CD4-positive, CD25-positive, alpha-beta regulatory T cell (primary cell): Measurements from ENCODE around the gene NKIRAS2. TPM values are rescaled to one million over a fixed set of nuclear protein-coding genes. Genes with fewer than 3 reads are reported as not detected.
A peak's percentile ranks its signal among the peaks of the same experiment; 100 is the strongest.

Experiments
- ATAC-seq, 2 donors: fragments of 150-1000 bp; cut with Tn5 transposase; one replicate each; pipeline ENCODE4 v1.10.0; 2021; ENCODE audit warnings: low read depth in 2 of 2, moderate number of reproducible peaks in 2 of 2, moderate library complexity in 1 of 2
- DNase-seq, 3 donors: peaks; one replicate each; pipeline versions ENCODE4 v3.0.0 to v3.0.0-alpha.2; 2012 to 2022; ENCODE audit warnings: mixed read lengths in 1 of 3
- H3K27ac ChIP-seq: one replicate; pipeline ENCODE4 v1.7.0; 2013; ENCODE audit warnings: mild to moderate bottlenecking, low read length; ENCODE audit not compliant: insufficient read depth, poor library complexity, severe bottlenecking
- H3K27me3 ChIP-seq: one replicate; pipeline ENCODE4 v1.7.0; 2013; ENCODE audit warnings: low read length; ENCODE audit not compliant: control insufficient read depth, insufficient read depth
- H3K36me3 ChIP-seq: one replicate; pipeline ENCODE4 v1.7.0; 2013; ENCODE audit warnings: mild to moderate bottlenecking, low read length, moderate library complexity; ENCODE audit not compliant: control insufficient read depth, insufficient read depth
- H3K4me1 ChIP-seq: 2 replicates; pipeline ENCODE4 v1.7.0; 2013; ENCODE audit warnings: mild to moderate bottlenecking, low read length; ENCODE audit not compliant: insufficient read depth, control insufficient read depth, poor library complexity, severe bottlenecking
- H3K4me3 ChIP-seq: one replicate; pipeline ENCODE4 v1.7.0; 2013; ENCODE audit warnings: low read depth, mild to moderate bottlenecking, low read length, moderate library complexity
- H3K9me3 ChIP-seq, 2 experiments: 1 replicate in 1 of 2; 2 replicates in 1 of 2; pipeline ENCODE4 v1.7.0; 2013; ENCODE audit warnings: low read length in 2 of 2, mild to moderate bottlenecking in 1 of 2, moderate library complexity in 1 of 2; ENCODE audit not compliant: control insufficient read depth in 2 of 2
- H3K27ac Mint-ChIP-seq, 3 donors: one replicate each; pipeline ENCODE4 v1.8.0; 2020 to 2022; ENCODE audit warnings: mild to moderate bottlenecking in 3 of 3, mixed read lengths in 3 of 3, moderate library complexity in 2 of 3
- H3K27me3 Mint-ChIP-seq: one replicate; pipeline ENCODE4 v1.8.0; 2022; ENCODE audit warnings: mild to moderate bottlenecking, mixed read lengths
- H3K36me3 Mint-ChIP-seq: one replicate; pipeline ENCODE4 v1.8.0; 2020; ENCODE audit warnings: mixed read lengths
- H3K4me1 Mint-ChIP-seq, 4 donors: one replicate each; pipeline ENCODE4 v1.8.0; 2020 to 2022; ENCODE audit warnings: mixed read lengths in 4 of 4, mild to moderate bottlenecking in 1 of 4
- H3K4me3 Mint-ChIP-seq, 4 donors: one replicate each; pipeline ENCODE4 v1.8.0; 2020 to 2022; ENCODE audit warnings: mild to moderate bottlenecking in 4 of 4, mixed read lengths in 4 of 4, moderate library complexity in 3 of 4
- H3K9me3 Mint-ChIP-seq, 7 donors: one replicate each; pipeline ENCODE4 v1.8.0; 2020 to 2022; ENCODE audit warnings: mixed read lengths in 7 of 7, mild to moderate bottlenecking in 3 of 7, moderate library complexity in 2 of 7
- polyA plus RNA-seq, 4 donors: library from polyadenylated mRNA; unstranded; fragments of 300-500 nt; fragmentation: Illumina TruSeq; gene quantifications; one replicate each; pipeline ENCODE4 v1.2.3, GENCODE V29; 2021
- total RNA-seq: library from RNA; stranded (reverse); gene quantifications from one replicate; pipeline ENCODE4 v1.2.3, GENCODE V29; 2022

NKIRAS2 gene
- total and polyA plus RNA-seq, 5 donors from 2014 or later = 14.6 to 25.8 (median 22.5) TPM

- H3K9me3 ChIP-seq = no peaks in the 10 kb centered on the region
- H3K27ac ChIP-seq = no peak overlapping the region
- H3K4me3 ChIP-seq = no peak overlapping the region
- H3K27ac Mint-ChIP-seq = no peak overlapping the region
- no peaks in the 10 kb centered on the region for H3K4me1 ChIP-seq
- H3K4me1 Mint-ChIP-seq = no peaks in the 10 kb centered on the region
- no peak overlapping the region for H3K4me3 Mint-ChIP-seq
- H3K36me3 Mint-ChIP-seq = peaks cover 56% of the 10 kb centered on the region
- H3K9me3 Mint-ChIP-seq = no peaks in the 10 kb centered on the region
- no peak for ATAC-seq
- H3K27me3 Mint-ChIP-seq = no peaks in the 10 kb centered on the region
- H3K27me3 ChIP-seq = no peaks in the 10 kb centered on the region
- no peak for DNase-seq
- peaks cover 86% of the 10 kb centered on the region for H3K36me3 ChIP-seq
Measured at GRCh38 chr17:41987642-41988041, 32.2 kb upstream of the NKIRAS2 start.

- DNase-seq (no peak), ATAC-seq (no peak)
- Histone ChIP-seq H3K27ac (no peak overlapping the region), H3K9me3 (no peaks in the 10 kb centered on the region), H3K36me3 (peaks cover 87% of the 10 kb centered on the region), H3K4me1 (no peaks in the 10 kb centered on the region), H3K27me3 (no peaks in the 10 kb centered on the region), H3K4me3 (no peak overlapping the region)
- Mint-ChIP-seq H3K4me1 (no peaks in the 10 kb centered on the region), H3K27ac (no peak overlapping the region), H3K27me3 (no peaks in the 10 kb centered on the region), H3K9me3 (no peaks in the 10 kb centered on the region), H3K36me3 (peaks cover 59% of the 10 kb centered on the region), H3K4me3 (no peak overlapping the region)
Measured at GRCh38 chr17:41988418-41988817, 31.5 kb upstream of the NKIRAS2 start.

GRCh38 chr17:41989702-41990419 lies 30.0 kb upstream of the NKIRAS2 start:
- peak overlapping the region in 1 of 3 donors; percentile 26 for H3K27ac Mint-ChIP-seq

GRCh38 chr17:41992576-41992975 lies 27.3 kb upstream of the NKIRAS2 start:
- Histone ChIP-seq H3K9me3 (no peaks in the 10 kb centered on the region), H3K27me3 (no peaks in the 10 kb centered on the region), H3K27ac (no peak overlapping the region), H3K4me1 (no peaks in the 10 kb centered on the region), H3K36me3 (peaks cover 87% of the 10 kb centered on the region), H3K4me3 (no peak overlapping the region)
- Mint-ChIP-seq H3K9me3 (no peaks in the 10 kb centered on the region), H3K4me1 (peaks cover 0 to 2% (median 0%) of the 10 kb centered on the region in 4 donors), H3K4me3 (no peak overlapping the region), H3K36me3 (peaks cover 52% of the 10 kb centered on the region), H3K27ac (peak overlapping the region in 1 of 3 donors; percentile 64), H3K27me3 (no peaks in the 10 kb centered on the region)
- DNase-seq = no peak
- ATAC-seq = no peak

More at GRCh38 chr17:41989702-41990419, 30.0 kb upstream of the NKIRAS2 start:
- H3K9me3 ChIP-seq = no peaks in the 10 kb centered on the region
- no peaks in the 10 kb centered on the region for H3K27me3 ChIP-seq
- DNase-seq = no peak
- no peak overlapping the region for H3K27ac ChIP-seq
- H3K4me1 ChIP-seq = no peaks in the 10 kb centered on the region
- Mint-ChIP-seq H3K4me3 (no peak overlapping the region), H3K36me3 (peaks cover 56% of the 10 kb centered on the region), H3K27me3 (no peaks in the 10 kb centered on the region), H3K4me1 (no peaks in the 10 kb centered on the region), H3K9me3 (no peaks in the 10 kb centered on the region)
- ATAC-seq = no peak
- H3K36me3 ChIP-seq = peaks cover 84% of the 10 kb centered on the region
- H3K4me3 ChIP-seq = no peak overlapping the region

- no peaks in the 10 kb centered on the region for H3K27me3 Mint-ChIP-seq
- peaks cover 46% of the 10 kb centered on the region for H3K36me3 Mint-ChIP-seq
- Histone ChIP-seq H3K4me3 (no peak overlapping the region), H3K27ac (no peak overlapping the region), H3K4me1 (no peaks in the 10 kb centered on the region), H3K36me3 (peaks cover 83% of the 10 kb centered on the region), H3K27me3 (no peaks in the 10 kb centered on the region), H3K9me3 (no peaks in the 10 kb centered on the region)
- peaks cover 0 to 2% (median 0%) of the 10 kb centered on the region in 4 donors for H3K4me1 Mint-ChIP-seq
- DNase-seq = no peak
- peak overlapping the region in 2 of 3 donors; percentile 4 to 66 for H3K27ac Mint-ChIP-seq
- no peak overlapping the region for H3K4me3 Mint-ChIP-seq
- no peaks in the 10 kb centered on the region for H3K9me3 Mint-ChIP-seq
- no peak for ATAC-seq
Measured at GRCh38 chr17:41996855-41997164, 23.1 kb upstream of the NKIRAS2 start.

GRCh38 chr17:41998497-41998896 lies 21.4 kb upstream of the NKIRAS2 start:
- no peak overlapping the region for H3K27ac ChIP-seq
- Mint-ChIP-seq H3K27me3 (no peaks in the 10 kb centered on the region), H3K36me3 (peaks cover 49% of the 10 kb centered on the region), H3K9me3 (no peaks in the 10 kb centered on the region), H3K4me1 (peaks cover 0 to 10% (median 7%) of the 10 kb centered on the region in 4 donors), H3K4me3 (peak overlapping the region in 1 of 4 donors; percentile 13), H3K27ac (no peak overlapping the region)
- H3K9me3 ChIP-seq = no peaks in the 10 kb centered on the region
- ATAC-seq (no peak), DNase-seq (no peak)
- H3K27me3 ChIP-seq = no peaks in the 10 kb centered on the region
- H3K4me3 ChIP-seq = no peak overlapping the region
- peaks cover 86% of the 10 kb centered on the region for H3K36me3 ChIP-seq
- H3K4me1 ChIP-seq = no peaks in the 10 kb centered on the region

GRCh38 chr17:42000413-42001133 lies 19.3 kb upstream of the NKIRAS2 start:
- Histone ChIP-seq H3K27ac (no peak overlapping the region), H3K27me3 (no peaks in the 10 kb centered on the region), H3K4me1 (no peaks in the 10 kb centered on the region), H3K4me3 (no peak overlapping the region), H3K9me3 (no peaks in the 10 kb centered on the region), H3K36me3 (peaks cover 72% of the 10 kb centered on the region)
- H3K27ac Mint-ChIP-seq = peak overlapping the region in 2 of 3 donors; percentile 20 to 63
- H3K36me3 Mint-ChIP-seq = peaks cover 42% of the 10 kb centered on the region
- DNase-seq (no peak), ATAC-seq (no peak)
- H3K4me3 Mint-ChIP-seq = no peak overlapping the region
- no peaks in the 10 kb centered on the region for H3K27me3 Mint-ChIP-seq
- H3K4me1 Mint-ChIP-seq = peaks cover 3 to 25% (median 16%) of the 10 kb centered on the region in 4 donors
- H3K9me3 Mint-ChIP-seq = no peaks in the 10 kb centered on the region
